Measurements from ENCODE around the gene EVL. TPM values are rescaled to one million over a fixed set of nuclear protein-coding genes. Genes with fewer than 3 reads are reported as not detected.
A peak's percentile ranks its signal among the peaks of the same experiment; 100 is the strongest.

The EVL gene
- total and polyA plus RNA-seq, 2 donors: 40.3 to 93.8 TPM

Small RNA genes within 50 kb of the gene (small RNA-seq; reads per million reads assigned to genes)
- gene MIR151B (4.9 reads per million, percentile 92 among the genes with 10 or more reads in this experiment), gene MIR342 (91.0 reads per million, percentile 97 among the genes with 10 or more reads in this experiment)

Other genes with a start within 250 kb of the EVL start
- gene DEGS2, start 94.2 kb downstream of the EVL start, total RNA-seq: 6.5 TPM
- gene DEGS2, start 94.2 kb downstream of the EVL start, polyA plus RNA-seq: 6.2 TPM
- 65.5 TPM for gene YY1, start 173.7 kb downstream of the EVL start, total RNA-seq
- 33.5 TPM for gene YY1, start 173.7 kb downstream of the EVL start, polyA plus RNA-seq
- gene SLC25A29, start 241.0 kb downstream of the EVL start, total RNA-seq: 14.6 TPM
- gene SLC25A29, start 241.0 kb downstream of the EVL start, polyA plus RNA-seq: 34.3 TPM

All from urinary bladder (tissue), 2 donors.